Loucy (cell line): ENCODE measurements around the gene PPFIBP1.

Source experiments
- EZH2phosphoT487 ChIP-seq: fragments of 200-600 bp; IDR thresholded peaks from 2 replicates; pipeline ENCODE4 v1.6.1; 2018; ENCODE audit warnings: antibody characterized with exemption, mild to moderate bottlenecking, moderate library complexity, borderline replicate concordance
- TF ChIP-seq, protein P1 (sequence below): fragments of 200-600 bp; sonication (generic); conservative IDR thresholded peaks from 2 replicates; pipeline ENCODE4 v1.5.1; 2014; ENCODE audit warnings: mild to moderate bottlenecking, antibody characterized with exemption, low read length

DNA sequence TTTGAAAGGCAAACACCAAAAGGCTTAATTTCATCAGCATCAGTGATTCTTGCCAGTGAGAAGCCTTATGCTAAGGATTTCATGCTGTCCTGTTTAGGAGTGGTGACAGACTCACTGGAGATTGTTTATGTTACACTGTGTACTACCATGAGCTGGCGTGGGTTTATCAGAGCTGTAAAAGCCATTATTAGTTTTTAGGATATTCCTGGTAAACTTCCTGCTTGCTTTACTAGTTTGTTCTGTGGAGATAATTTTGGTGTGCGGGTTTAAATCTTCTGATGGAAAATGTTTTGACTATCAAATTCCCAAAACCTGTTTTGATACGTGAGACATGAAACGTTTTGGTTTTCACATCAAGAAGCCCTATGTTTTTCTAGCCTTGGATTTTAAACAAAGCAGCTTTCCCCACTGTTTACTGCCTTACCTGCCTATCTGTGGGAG, 15.2 kb downstream of the PPFIBP1 start:
- TF ChIP-seq, protein P1, sequence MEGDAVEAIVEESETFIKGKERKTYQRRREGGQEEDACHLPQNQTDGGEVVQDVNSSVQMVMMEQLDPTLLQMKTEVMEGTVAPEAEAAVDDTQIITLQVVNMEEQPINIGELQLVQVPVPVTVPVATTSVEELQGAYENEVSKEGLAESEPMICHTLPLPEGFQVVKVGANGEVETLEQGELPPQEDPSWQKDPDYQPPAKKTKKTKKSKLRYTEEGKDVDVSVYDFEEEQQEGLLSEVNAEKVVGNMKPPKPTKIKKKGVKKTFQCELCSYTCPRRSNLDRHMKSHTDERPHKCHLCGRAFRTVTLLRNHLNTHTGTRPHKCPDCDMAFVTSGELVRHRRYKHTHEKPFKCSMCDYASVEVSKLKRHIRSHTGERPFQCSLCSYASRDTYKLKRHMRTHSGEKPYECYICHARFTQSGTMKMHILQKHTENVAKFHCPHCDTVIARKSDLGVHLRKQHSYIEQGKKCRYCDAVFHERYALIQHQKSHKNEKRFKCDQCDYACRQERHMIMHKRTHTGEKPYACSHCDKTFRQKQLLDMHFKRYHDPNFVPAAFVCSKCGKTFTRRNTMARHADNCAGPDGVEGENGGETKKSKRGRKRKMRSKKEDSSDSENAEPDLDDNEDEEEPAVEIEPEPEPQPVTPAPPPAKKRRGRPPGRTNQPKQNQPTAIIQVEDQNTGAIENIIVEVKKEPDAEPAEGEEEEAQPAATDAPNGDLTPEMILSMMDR, result no peak
- TF ChIP-seq EZH2phosphoT487, result no peak
